ENCODE data around the gene ABL1. TPM values are rescaled to one million over a fixed set of nuclear protein-coding genes. Genes with fewer than 3 reads are reported as not detected.

The ABL1 gene
- total RNA-seq, 1 experiment from 2014 or later, result 78.6 TPM

DNA sequence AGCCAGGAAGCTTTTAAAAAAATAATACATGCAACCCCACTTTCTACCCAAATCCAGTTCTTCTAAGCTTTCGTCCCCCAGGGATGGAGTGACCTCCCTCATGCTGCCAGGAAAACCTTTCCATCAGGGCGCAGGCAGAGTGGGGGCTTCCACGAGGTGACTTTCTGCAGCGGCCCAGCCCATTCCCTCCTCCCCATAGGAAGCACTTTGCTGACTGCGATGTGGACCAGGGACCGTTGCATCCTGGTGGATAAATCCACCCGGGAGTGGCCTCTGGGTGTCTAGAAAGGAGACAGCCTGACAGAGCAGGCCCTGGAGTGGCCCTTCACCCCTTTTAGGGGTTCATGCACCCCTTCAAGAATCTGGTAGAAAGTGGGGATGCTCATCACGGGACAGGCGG lies 60.0 kb downstream of the ABL1 start:
- Histone ChIP-seq H3K27me3 (replicated peaks; ENCODE audit: insufficient read depth, low read depth, low read length, poor library complexity) (no peaks in the 10 kb centered on the region), H3K9me3 (ENCODE audit: low read depth, low read length, poor library complexity, severe bottlenecking) (no peaks in the 10 kb centered on the region), H3K27ac (ENCODE audit: low read depth, low read length, poor library complexity, severe bottlenecking) (no peak overlapping the region), H3K4me3 (ENCODE audit: low read depth, low read length, poor library complexity, severe bottlenecking) (no peak overlapping the region), H3K4me1 (ENCODE audit: insufficient read depth, low read length, poor library complexity, severe bottlenecking) (no peaks in the 10 kb centered on the region), H3K36me3 (ENCODE audit: insufficient read depth, low read length, poor library complexity, severe bottlenecking) (peaks cover 9% of the 10 kb centered on the region)
- intact Hi-C loops (cut with micrococcal nuclease; ENCODE audit: unreplicated experiment), result no loop called here
- POLR2A ChIA-PET (ENCODE audit: low non-redundant PET), result no interaction called here
- TF ChIP-seq, protein P1, sequence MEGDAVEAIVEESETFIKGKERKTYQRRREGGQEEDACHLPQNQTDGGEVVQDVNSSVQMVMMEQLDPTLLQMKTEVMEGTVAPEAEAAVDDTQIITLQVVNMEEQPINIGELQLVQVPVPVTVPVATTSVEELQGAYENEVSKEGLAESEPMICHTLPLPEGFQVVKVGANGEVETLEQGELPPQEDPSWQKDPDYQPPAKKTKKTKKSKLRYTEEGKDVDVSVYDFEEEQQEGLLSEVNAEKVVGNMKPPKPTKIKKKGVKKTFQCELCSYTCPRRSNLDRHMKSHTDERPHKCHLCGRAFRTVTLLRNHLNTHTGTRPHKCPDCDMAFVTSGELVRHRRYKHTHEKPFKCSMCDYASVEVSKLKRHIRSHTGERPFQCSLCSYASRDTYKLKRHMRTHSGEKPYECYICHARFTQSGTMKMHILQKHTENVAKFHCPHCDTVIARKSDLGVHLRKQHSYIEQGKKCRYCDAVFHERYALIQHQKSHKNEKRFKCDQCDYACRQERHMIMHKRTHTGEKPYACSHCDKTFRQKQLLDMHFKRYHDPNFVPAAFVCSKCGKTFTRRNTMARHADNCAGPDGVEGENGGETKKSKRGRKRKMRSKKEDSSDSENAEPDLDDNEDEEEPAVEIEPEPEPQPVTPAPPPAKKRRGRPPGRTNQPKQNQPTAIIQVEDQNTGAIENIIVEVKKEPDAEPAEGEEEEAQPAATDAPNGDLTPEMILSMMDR (conservative IDR thresholded peaks at IDR 0.05; ENCODE audit: low read depth, low read length), result no peak
- no peak for TF ChIP-seq EZH2 (IDR thresholded peaks at IDR 0.05; ENCODE audit: borderline replicate concordance, low read depth, low read length, poor library complexity, severe bottlenecking)
- CTCF ChIA-PET, result no interaction called here
- no peak for DNase-seq (ENCODE audit: low spot score)
- BruUV-seq (replicated peaks), result no TSS peak

DNA sequence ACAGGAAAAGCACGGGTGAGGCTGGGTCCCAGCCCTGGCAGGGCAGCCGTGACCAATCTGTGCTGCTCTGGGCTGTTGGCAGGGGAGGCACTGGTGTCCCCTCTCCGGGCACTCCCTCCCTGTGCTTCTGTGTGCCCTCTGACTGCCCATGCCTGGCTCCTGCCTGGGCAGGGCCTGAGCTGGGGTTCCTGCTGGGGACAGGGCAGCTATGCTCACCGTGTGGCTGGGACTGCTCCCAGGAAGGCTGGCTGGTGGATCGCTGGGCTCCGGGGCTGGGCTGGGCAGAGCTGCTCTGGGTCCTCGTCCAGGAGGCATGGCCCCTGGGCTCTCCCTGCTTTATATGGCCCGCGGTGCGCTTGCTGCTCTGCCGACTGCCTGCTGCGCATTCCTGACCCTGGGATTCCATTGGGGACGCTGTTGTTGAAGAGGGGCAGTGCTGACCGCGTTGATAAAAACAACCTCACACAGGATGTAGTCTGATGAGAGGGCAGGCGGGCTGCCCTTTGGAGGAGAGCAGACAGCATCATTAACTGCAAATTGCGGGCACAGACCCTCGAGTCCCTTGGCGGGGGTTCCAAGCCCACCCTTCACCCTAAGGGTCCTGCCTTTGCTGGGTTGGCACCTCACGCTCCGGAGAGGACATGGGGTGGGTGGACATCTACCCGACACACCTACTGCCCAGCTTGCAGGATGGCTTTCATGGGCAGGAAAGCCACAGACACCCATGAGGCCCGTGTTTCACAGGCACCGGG lies 60.6 kb downstream of the ABL1 start:
- TF ChIP-seq EZH2 (IDR thresholded peaks at IDR 0.05; ENCODE audit: borderline replicate concordance, low read depth, low read length, poor library complexity, severe bottlenecking), result no peak
- TF ChIP-seq, protein P1 (conservative IDR thresholded peaks at IDR 0.05; ENCODE audit: low read depth, low read length), result no peak
- Histone ChIP-seq H3K4me3 (ENCODE audit: low read depth, low read length, poor library complexity, severe bottlenecking) (no peak overlapping the region), H3K9me3 (ENCODE audit: low read depth, low read length, poor library complexity, severe bottlenecking) (no peaks in the 10 kb centered on the region), H3K36me3 (ENCODE audit: insufficient read depth, low read length, poor library complexity, severe bottlenecking) (peaks cover 6% of the 10 kb centered on the region), H3K27ac (ENCODE audit: low read depth, low read length, poor library complexity, severe bottlenecking) (no peak overlapping the region), H3K4me1 (ENCODE audit: insufficient read depth, low read length, poor library complexity, severe bottlenecking) (no peaks in the 10 kb centered on the region), H3K27me3 (replicated peaks; ENCODE audit: insufficient read depth, low read depth, low read length, poor library complexity) (no peaks in the 10 kb centered on the region)
- POLR2A ChIA-PET (ENCODE audit: low non-redundant PET), result no interaction called here
- BruUV-seq (replicated peaks), result no TSS peak
- CTCF ChIA-PET, result interaction anchor here (0.6 kb wide), 1 partner anchor 1078 kb away, joined by 8 read pairs; no protein-coding TSS in a partner anchor
- DNase-seq (ENCODE audit: low spot score), result no peak
- intact Hi-C loops (cut with micrococcal nuclease; ENCODE audit: unreplicated experiment), result no loop called here

DNA sequence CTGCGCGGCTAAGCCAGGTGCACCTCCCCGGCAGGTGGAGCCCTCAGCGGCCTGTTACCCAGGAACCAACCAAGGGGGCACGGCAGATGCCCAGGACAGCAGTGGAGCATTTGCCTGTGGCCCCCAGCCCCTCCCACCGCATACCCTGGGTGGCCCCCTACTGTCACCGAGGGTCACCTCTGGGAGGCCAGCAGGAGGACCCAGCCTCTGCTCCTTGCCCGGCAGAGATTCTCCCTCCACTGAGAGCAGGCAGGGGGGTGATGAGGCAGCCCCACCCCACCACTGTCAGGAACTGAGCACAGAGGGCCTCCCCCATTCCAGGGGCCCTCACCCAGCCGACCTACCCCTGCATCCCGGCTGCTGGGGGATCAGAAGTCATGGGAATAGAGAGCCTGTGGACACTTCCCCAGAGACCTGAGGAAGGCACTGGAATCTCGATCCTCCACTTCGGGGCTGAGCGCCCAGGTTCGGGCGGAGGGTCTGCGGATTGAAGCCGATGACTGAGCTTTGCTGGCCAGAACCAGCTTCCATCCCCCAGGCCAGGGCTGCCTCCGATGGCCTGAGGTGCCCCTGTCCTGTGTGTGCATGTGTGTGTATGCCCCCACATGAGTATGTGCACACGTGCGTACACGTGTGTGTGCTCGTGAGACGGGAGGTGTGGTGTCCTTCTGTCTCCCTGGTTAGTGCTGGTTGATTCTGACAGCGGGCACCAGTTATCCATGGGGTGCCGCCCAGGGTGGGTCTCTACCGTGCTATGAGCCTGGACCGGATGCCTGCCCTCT lies 61.4 kb downstream of the ABL1 start, which contains the start of gene QRFP:
Gene QRFP (minus strand): TSS at position 580 of the 782 bp plus-strand sequence. CDS start 2,974 bp downstream, outside the sequence.
- DNase-seq (ENCODE audit: low spot score), result no peak
- TF ChIP-seq, protein P1 (conservative IDR thresholded peaks at IDR 0.05; ENCODE audit: low read depth, low read length), result no peak
- H3K36me3 ChIP-seq (ENCODE audit: insufficient read depth, low read length, poor library complexity, severe bottlenecking), result peaks cover 3% of the 10 kb centered on the region
- H3K27me3 ChIP-seq (replicated peaks; ENCODE audit: insufficient read depth, low read depth, low read length, poor library complexity), result no peaks in the 10 kb centered on the region
- H3K4me3 ChIP-seq (ENCODE audit: low read depth, low read length, poor library complexity, severe bottlenecking), result no peak within 1 kb of the TSS
- H3K4me1 ChIP-seq (ENCODE audit: insufficient read depth, low read length, poor library complexity, severe bottlenecking), result no peaks in the 10 kb centered on the region
- CTCF ChIA-PET, result interaction anchor here (0.6 kb wide), 1 partner anchor 1079 kb away, joined by 8 read pairs; no protein-coding TSS in a partner anchor
- no peaks in the 10 kb centered on the region for H3K9me3 ChIP-seq (ENCODE audit: low read depth, low read length, poor library complexity, severe bottlenecking)
- no peak within 1 kb of the TSS for H3K27ac ChIP-seq (ENCODE audit: low read depth, low read length, poor library complexity, severe bottlenecking)
- no TSS peak for BruUV-seq (replicated peaks)
- intact Hi-C loops (cut with micrococcal nuclease; ENCODE audit: unreplicated experiment), result no loop called here
- POLR2A ChIA-PET (ENCODE audit: low non-redundant PET), result no interaction called here

Data from A673 (cell line).